ENCODE data around the gene SNX19.

GRCh38 chr11:130909650-130910049 lies 6.6 kb downstream of the SNX19 start:
- no peak for TF ChIP-seq POLR2A (IDR thresholded peaks at IDR 0.05; ENCODE audit: low read depth, low read length)
- no peak for TF ChIP-seq CTCF (conservative IDR thresholded peaks at IDR 0.05; ENCODE audit: low read depth, low read length)
- TF ChIP-seq MAFK (IDR thresholded peaks at IDR 0.05; ENCODE audit: low read depth, low read length): no peak
- TF ChIP-seq FOS (IDR thresholded peaks at IDR 0.05; ENCODE audit: low read depth, low read length): peak; percentile 80
